Heart left ventricle (tissue), 13 donors: Measurements from ENCODE around the gene IGFBPL1.

Source experiments
- POLR2A ChIP-seq, 2 donors: fragments of 450-650 bp; IDR thresholded peaks; one replicate each; pipeline ENCODE4 v1.6.1; 2017; ENCODE audit warnings: antibody characterized with exemption in 2 of 2, mild to moderate bottlenecking in 2 of 2, moderate library complexity in 2 of 2
- TF ChIP-seq, protein P1 (sequence below), 12 donors: fragments of 200-600 bp; sonication (generic) in 4 of 12; IDR thresholded peaks; one replicate each; pipeline versions ENCODE4 v1.5.0 to v1.8.0; 2018 to 2022; ENCODE audit warnings: antibody characterized with exemption in 12 of 12, mild to moderate bottlenecking in 5 of 12
- donor health status: ischemic (EF 13 %, LVEDD 7.1; RV severe dilation, severe dysfunction).
- donor health status: DM: no; HTN: yes; CAD: no.
- donor health status: DM: no; HTN: no; CAD: no.
- donor health status: ischemic (EF 25% LVEDD 6.9; RV normal size, moderate dysfunction).
- donor health status: ischemic (EF 25% LVEDD 5.7; RV mildly dilated, moderate dysfunction).
- donor health status: ischemic (EF 35%, LVEDD 5.7; RV mildly dilated, moderate dysfunction).
- donor health status: nonischemic (EF 11% LVEDD 7.7; RV severe dilation, severe dysfunction).
- donor health status: DM: yes; HTN: yes; CAD: no.
- donor health status: PGD.
- donor health status: ischemic (EF 29% LVEDD 5.4; RV normal size, mild dysfunction).
- donor health status: nonischemic (EF 23%, LVEDD 6.1; RV moderate dilation, normal function).

DNA sequence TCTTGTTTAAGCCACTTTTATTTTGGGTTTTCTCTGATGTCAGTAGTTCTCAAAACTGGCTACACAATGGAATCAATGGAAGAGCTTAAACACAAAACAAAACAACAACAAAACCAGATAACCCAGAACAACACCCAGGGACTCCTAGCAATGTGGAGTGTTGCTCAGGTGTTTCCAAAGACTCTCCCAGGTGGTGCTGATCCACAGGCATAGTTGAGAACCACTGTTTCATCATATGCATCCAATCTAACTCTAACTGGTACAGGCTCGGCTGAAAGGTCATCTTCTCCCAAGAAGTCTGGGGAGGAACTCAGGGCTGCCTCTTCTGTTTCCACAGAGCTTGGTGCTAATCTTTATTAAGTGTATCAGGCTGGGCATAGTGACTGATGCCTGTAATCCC, 37.2 kb downstream of the IGFBPL1 start:
- TF ChIP-seq, protein P1, sequence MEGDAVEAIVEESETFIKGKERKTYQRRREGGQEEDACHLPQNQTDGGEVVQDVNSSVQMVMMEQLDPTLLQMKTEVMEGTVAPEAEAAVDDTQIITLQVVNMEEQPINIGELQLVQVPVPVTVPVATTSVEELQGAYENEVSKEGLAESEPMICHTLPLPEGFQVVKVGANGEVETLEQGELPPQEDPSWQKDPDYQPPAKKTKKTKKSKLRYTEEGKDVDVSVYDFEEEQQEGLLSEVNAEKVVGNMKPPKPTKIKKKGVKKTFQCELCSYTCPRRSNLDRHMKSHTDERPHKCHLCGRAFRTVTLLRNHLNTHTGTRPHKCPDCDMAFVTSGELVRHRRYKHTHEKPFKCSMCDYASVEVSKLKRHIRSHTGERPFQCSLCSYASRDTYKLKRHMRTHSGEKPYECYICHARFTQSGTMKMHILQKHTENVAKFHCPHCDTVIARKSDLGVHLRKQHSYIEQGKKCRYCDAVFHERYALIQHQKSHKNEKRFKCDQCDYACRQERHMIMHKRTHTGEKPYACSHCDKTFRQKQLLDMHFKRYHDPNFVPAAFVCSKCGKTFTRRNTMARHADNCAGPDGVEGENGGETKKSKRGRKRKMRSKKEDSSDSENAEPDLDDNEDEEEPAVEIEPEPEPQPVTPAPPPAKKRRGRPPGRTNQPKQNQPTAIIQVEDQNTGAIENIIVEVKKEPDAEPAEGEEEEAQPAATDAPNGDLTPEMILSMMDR (IDR thresholded peaks at IDR 0.05): no peak
- no peak for TF ChIP-seq POLR2A (IDR thresholded peaks at IDR 0.05)
